DMS53 (cell line): Measurements from ENCODE around the gene LRBA.
A peak's percentile ranks its signal among the peaks of the same experiment; 100 is the strongest.
"Not testable (repeated sequence)": the region's sequence is repeated elsewhere in the genome, so short reads cannot be mapped to it uniquely, and the experiment has no call there.

Source experiments
- DNase-seq: peaks from one replicate; lab custom pipeline; 2025; lab: John Stamatoyannopoulos, UW

Gene LRBA

DNA sequence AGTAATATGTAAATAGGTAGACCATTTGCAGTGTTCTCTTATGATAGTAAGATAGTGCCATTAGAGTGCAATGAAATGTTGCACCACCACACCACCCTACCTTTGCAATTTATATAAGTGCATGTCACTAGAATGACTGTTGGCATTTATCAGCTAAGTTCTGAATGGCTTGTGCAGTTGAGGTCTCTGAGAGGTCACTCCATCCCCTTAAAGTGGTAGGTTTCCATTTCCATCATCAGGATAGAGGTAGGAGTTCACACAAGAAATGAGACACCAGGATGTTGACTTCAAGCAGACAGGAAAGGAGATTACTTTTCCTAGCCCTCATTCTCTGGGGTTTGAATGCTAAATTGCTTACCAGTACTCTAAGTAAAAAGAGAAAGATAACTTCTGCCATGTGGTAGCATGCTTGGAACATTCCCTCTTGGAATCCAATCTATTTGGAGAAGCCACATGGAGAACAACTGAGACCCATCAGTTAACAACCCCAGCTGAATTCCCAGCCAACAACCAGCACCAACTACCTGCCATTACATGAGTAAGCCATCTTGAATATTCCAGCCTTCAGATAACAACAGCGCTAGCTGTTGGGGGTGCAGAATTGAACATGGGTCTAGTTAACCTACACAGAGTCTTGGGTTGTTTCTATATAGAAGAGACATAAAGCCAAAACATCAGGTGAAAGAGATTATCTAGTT, 6.7 kb upstream of the LRBA start:
- DNase-seq: no peak

DNA sequence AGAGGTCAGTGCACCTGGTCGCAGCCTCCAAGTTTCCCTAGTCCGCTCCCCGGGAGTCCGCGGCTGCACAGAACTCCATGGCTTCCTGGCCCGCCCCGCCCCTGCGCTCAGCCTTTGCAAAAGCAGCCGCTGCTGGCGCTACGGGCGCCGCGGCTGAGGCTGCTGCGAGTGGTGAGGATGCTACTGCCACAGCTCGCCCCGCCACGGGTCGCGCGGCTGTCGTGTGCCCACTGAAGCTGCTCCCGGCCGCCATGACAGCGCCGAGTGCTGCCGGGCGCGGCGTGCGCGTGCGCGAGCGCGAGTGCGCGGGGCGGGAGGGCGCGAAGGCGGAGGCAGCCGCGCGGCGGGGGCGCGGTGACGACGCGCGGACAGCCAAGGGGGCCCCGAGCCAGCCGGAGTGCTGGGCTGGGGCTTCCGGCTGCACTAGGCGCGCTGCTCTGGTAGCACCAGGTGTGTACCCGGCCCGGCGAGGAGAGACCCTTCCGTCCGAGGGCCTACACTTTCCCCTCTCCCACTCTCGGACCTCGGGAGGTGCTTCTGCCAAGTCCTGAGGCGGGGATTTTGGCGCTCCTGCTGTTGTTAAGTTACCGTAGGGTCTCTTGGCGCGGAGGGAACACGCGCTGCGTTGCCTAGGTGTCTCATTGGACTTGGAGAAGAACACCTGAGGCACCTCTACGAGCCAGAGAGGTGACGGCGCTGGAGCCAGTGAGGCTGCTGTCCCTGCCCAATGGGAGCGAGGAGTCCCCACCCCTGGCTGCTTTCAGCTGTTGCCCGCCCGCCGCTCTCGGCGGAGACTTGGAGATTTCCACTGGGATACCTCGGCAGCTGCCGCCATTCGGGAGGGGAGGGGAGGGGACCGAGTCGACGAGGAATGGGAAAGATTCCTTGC, 619 bp upstream of the LRBA start:
- peak; percentile 96 for DNase-seq

DNA sequence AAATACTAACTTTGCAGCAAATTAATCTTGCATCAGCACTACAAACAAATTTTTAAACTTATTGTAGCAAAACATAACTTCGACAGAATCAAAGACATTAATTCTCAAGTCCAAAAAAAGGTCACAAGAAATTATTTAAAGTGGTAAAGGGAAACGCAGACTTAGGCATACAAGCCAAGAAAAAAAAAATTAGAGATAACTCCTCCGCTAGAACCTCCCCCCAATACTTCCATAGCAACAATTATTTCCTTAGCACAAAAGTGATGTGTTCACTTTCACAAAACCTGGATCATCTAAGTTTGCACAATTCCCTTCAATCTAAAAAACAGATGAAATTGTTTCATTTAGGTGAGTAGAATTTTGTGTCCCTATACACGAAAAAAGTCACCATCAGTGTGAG, 1.1 kb downstream of the LRBA start:
- no peak for DNase-seq

DNA sequence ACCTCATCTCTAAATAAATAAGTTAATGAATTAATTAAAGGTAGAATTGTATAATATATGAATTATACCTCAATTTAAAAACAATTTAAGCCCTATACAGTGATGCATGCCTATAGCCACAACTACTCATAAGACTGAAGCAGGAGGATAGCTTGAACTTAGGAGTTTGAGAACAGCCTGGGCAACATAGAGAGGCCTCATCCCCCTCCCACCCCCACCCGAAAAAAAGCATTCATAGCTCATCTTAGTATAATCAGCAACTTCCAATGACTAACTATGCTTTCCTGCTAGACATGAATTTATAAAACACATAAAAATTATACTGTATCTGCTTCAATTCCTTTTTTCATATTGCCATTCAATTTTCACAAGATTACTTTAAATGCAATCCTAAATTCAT, 1.6 kb downstream of the LRBA start:
- no peak for DNase-seq

DNA sequence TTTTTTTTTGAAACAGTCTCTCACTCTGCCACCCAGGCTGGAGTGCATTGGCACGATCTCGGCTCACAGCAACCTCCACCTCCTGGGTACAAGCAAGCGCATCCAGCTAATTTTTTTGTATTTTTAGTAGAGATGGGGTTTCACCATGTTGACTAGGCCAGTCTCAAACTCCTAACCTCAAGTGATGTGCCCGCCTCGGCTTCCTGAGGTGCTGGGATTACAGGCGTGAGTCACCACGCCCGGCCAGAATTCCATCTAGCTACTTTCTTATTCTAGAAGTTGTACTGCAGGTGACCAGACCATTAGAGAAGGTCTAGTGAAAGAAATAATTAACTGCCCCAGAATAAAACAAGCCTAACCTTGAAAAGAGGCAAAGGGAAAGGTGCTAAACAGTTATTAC, 2.3 kb downstream of the LRBA start:
- DNase-seq: peak; percentile 24

DNA sequence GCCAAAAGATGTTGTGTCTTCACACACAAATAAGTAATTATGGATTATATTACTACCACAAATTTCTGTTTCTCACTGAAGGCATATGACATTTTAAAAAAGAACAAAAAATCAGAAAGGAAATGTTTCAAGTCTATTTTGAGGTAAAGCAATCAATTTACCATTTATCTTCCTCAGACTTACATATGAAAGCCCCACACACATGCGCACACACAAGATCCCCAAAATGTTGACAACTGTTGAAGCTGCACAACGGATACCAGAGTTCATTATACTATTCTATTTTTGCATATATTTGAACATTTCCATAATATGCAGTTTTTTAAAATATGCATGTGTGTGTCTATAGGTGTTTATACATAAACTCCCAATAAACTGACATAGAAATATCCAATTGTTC, 2.7 kb downstream of the LRBA start:
- DNase-seq: no peak

DNA sequence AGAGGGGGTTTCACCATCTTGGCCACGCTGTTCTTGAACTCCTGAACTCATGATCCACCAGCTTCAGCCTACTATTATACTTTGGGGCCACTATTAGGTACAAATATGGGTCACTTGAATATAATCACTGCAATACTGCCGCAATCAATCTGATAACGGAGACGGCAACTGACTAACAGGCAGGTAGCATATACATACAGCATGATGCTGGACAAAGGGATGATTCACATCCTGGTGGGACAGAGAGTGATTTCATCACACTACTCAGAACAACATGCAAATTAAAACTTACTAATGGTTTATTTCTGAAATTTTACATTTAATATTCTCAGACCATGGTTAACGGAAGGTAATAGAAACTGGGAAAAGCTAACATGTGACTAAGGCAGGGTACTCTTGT, 10.9 kb downstream of the LRBA start:
- no peak for DNase-seq

DNA sequence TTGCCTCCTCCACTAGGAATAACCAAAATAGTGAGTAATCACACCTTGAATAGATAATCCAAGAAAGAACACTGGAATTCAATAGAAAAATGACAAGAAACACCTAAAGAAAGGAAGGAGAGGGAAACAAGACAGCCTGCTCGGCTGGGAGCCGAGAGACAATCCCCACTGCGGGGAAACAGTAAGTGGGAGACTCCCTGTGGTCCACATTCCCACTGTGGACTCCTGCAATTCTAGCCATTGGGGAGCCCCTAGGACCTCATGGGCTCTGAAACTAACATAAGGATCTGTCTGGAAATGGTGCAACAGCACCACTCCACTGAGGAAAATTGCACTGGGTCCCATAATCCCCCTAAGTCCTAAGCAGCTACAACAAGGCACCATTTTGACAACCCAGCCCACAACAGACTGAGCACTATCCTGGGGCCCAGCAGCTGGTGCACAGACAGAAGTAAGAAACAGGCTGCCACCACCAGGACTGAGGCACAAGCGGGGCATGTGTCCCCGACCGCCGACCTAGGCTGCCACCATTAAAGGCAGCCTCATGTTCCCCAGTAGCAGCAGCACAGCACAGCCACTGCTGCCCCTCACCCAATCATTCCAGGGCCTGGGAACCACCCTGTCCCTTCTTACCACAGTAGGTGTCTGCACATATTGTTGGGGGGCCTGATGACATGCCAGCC, 14.2 kb downstream of the LRBA start:
- DNase-seq: no peak

DNA sequence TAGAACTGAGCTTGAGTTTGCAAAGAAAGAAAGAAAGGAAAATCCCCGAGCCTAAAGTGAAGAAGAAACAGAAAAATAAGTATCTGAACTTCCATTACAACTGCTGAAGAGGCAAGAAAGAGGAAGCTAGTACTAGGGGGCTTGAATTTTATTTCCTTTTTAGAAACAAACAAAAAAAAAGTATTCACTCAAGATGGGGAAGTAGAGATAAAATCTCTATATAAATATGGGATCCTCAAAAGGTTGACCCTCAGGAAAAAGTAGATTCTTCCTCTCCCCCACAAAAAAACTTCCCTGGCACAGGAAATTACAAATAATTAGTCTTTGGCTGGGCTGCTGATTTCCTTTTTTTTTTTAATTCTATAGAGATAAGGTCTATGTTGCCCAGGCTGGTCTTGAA, 16.0 kb downstream of the LRBA start:
- DNase-seq: no peak

DNA sequence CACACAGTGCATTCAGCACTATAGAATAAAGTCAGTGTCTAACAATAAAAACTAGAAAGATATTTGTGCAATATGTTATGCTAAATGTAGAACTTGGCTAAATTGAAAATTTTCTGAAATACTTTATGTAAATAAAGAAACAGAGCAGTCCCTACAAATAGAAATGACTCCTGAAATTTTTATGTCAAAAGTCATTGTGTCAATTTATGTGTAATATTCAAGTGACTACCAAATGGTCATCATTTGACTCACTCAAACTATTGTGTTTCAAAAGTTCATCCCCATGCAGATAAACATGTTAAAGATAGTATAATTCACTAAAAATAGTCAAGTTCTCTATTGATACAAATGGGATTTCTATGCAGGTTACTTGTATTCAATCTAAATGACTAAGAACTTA, 17.9 kb downstream of the LRBA start:
- DNase-seq: no peak

DNA sequence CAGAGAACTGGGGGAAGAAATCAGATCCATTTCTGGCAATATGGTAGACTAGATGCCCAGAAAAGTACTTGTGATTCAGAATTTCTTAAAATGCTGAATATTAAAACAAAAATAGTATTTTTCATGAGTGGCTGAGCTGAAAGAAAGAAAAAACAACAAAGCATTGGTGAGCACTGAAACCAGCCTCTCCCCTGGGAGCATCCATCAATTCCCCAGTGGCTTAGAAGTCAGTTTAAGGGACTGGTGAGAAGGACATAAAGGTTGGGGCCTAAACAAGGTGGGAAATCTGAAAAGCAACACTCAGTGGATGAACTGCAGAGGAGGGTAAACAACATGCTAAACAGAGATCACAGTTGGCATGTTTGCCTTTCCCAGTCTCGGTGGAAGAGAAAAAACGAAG, 20.4 kb downstream of the LRBA start:
- no peak for DNase-seq

DNA sequence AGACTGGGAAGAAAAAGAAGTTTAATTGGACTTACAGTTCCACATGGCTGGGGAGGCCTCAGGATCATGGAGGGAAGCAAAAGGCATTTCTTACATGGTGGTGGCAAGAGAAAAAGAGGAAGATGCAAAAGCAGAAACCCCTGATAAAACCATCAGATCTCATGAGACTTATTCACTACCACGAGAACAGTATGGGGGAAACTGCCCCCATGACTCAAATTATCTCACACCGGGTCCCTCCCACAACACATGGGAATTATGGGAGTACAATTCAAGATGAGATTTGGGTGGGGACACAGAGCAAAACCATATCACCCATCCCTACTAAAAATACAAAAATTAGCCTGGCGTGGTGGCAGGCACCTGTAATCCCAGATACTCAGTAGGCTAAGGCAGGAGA, 21.5 kb downstream of the LRBA start:
- not testable (repeated sequence) for DNase-seq

DNA sequence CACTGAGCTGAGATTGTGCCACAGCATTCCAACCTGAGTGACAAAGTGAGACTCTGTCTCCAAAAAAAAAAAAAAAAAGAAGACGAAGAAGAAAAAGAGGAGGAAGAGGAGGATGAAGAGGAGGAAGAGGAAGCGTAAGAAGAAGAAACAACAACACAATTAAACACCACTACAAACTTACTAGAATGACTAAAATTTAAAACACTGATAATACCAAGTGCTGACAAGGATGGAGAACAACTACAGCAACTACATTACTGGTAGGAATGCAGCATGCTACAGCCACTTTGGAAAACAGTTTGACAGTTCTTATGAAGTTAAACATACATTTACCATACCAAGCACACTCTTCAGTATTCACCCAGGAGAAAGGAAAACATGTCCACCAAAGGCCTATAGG, 24.1 kb downstream of the LRBA start:
- no peak for DNase-seq

DNA sequence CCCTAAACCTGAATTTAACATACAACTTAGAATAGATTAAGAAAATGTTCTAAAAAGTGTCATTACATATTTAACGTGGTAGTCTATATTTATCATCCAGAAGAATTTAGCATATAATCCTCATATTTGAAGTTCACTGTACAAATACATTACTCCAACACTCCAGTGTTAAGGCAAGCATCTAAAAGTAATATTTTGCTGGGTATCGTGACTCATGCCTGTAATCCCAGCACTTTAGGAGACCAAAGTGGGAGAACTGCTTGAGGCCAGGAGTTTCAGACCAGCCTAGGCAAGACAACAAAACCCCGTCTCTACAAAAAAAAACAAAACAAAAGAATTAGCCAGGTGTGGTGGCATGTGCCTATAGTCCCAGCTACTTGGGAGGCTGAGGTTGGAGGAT, 24.8 kb downstream of the LRBA start:
- DNase-seq: peak; percentile 38

DNA sequence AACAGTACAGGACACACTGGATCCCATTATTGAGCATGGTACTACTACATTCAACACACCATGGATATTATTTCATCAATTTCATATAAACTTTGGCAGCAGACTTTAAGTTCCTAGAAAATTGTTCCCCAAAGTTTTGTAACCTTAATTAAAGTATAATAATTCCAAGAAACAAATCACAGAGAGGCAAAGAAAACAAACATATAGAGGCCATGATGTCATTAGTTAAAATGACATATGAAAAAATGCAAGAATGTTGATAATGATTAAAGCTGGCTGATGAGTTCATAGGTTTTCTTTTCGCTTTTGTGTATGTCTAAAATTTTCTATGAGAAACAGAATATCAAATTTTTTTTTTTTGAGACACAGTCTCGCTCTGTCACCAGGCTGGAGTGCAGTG, 26.8 kb downstream of the LRBA start:
- DNase-seq: no peak

DNA sequence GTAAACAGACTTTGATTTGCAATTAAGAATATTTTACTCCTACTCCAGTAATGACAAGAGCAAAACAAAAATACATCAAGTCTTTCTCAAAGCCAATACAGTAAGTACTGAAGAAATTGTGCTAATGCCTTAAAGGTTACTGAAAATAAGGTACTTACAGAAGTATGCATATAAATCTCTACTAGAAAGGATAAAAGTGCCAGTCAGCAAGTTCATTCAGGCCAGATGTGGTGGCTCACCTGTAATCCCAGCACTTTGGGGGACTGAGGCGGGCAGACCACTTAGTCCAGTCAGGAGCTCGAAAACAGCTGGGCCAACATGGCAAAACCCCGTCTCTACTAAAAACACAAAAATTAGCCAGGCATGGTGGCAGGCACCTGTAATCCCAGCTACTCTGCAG, 27.9 kb downstream of the LRBA start:
- DNase-seq: no peak

DNA sequence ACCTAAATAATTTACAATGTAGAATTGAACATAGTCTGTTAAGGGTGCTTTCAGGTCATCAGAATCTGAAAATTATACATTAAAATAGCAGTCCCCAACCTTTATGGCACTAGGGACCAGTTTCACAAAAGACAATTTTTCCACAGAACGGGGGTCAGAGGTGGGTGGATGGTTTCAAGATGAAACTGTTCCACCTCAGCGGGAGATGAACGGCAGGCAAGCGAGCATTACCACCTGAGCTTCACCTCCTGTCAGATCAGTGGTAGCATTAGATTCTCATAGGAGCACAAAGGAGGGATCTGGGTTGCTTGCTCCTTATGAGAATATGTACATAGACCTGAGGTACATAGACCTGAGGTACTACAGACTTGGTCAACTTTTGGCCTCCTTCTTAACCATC, 29.0 kb downstream of the LRBA start:
- DNase-seq: no peak

DNA sequence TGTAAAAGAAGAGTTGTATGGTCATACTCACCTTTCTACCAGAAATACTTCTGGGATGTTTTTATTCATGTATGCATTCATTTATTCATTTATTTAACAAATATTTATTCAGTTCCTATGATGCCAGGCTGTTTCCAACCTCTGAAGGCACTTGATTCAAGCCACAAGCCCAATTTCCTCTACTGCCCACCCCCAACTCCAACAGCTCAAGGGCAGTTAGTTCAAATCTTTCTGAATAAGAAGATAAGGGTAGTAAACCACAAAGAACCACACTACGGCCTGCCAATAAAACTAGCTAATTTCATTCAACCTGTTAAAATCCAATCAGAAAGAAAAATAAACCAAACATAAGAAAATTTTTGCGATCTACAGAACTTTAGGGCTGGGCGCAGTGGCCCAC, 31.2 kb downstream of the LRBA start:
- DNase-seq: no peak

DNA sequence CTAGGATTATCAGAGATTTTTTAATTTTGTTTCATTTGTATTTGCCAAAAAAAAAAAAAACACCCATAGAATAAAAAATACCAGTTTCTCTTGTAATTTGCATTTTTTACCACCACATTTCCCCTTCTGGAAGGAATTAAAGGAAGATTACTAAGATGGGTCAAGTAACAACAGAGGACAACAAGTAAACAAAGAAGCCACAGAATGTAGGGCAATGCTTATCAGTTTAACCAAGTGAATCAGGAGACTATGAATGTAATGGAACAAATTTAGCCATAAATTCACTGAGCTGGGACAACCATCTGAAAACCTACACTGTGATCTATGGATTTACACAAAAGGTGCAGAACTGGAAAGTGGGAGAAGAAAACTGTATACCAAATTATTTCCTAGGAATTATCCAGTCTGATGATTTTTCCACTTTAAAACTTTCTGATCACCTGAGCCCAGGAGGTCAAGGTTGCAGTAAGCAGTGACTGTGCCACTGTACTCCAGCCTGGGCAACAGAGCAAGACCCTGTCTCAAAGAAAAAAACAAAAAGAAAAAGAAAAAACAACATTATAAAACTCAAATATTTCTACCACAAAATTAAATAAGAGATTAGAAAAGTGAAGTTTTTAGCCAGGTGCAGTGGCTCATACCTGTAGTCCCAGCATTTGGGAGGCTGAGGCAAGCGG, 32.4 kb downstream of the LRBA start:
- no peak for DNase-seq

DNA sequence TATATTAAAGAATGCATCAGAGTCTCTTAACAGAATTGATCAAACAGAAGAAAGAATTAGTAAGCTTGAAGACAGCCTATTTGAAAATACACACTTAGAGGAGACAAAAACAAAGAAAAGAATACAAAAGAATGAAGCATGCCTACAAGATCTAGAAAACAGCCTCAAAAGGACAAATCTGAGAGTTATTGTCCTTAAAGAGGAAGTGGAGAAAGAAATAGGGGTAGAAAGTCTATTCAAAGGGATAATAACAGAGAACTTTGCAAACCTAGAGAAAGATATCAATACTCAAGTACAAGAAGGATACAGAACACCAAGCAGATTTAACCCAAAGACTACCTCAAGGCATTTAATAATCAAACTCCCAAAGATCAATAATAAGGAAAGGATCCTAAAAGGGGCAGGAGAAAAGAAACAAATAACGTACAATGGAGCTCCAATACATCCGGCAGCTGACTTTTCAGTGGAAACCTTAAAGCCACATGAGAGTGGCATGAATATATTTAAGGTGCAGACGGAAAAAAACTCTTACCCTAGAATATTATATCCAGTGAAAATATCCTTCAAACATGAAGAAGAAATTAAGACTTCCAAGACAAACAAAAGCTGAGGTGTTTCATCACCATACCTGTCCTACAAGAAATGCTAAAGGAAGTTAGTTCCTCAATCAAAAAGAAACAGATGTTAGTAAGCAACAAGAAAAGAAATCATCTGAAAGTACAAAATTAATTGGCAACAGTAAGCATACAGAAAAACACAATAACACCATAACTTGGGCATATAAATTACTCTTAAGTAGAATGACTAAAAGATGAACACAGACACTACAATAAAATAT, 36.1 kb downstream of the LRBA start:
- no peak for DNase-seq

DNA sequence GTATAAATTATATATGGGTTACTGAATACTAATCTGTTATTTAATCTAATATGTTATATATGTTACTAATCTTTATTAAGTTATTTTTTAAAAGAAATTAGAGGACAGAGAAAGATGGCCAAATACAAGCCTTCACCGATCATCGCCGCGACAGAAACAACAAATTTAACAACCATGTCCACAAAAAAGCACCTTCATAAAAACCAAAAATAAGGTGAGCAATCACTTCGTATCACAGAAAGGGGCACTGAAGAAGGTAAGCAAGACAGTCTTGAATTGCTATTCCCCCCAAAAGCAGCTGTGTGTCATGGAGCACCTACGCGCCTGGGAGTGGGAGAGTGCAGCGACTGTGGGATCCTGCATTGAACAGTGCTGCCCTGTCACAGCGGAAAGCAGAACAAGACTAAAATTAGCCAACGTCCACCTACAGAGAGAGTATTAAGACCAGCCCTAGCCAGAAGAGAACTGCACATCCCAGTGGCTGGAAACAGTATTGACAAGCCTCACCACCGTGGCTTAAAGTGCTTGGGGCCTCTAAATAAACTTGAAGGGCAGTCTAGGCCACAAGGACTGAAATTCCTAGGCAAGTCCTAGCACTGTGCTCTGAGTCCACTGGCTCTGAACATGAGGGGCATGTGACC, 38.5 kb downstream of the LRBA start:
- DNase-seq: peak; percentile 3
